Measurements from ENCODE around the gene MGRN1. TPM values are rescaled to one million over a fixed set of nuclear protein-coding genes. Genes with fewer than 3 reads are reported as not detected.

The MGRN1 gene
- total and polyA plus RNA-seq, 2 experiments from 2014 or later, result 14.0 to 26.4 TPM

- no peak overlapping the region for H3K4me2 ChIP-seq (ENCODE audit: unreplicated experiment)
- no peak for TF ChIP-seq EZH2 (IDR thresholded peaks at IDR 0.05; ENCODE audit: insufficient read depth, poor library complexity, severe bottlenecking)
- no peak for TF ChIP-seq EZH2phosphoT487 (IDR thresholded peaks at IDR 0.05; ENCODE audit: insufficient read depth, low read depth)
- no peaks in the 10 kb centered on the region for H3K27me3 ChIP-seq (replicated peaks; ENCODE audit: insufficient read depth)
- DNase-seq, result peak; percentile 16
- H4K20me1 ChIP-seq (ENCODE audit: insufficient read depth), result no peaks in the 10 kb centered on the region
- no peak overlapping the region for H3K4me3 ChIP-seq
- H3K4me1 ChIP-seq (ENCODE audit: insufficient read depth), result no peaks in the 10 kb centered on the region
- H3K36me3 ChIP-seq (ENCODE audit: low read depth), result peaks cover 3% of the 10 kb centered on the region; the same call in 1 of the 2 replicates
- WGBS, 2 experiments (ENCODE audit: low coverage in 1 of 2, low lambda C conversion rate in 2 of 2, missing lambda C conversion rate in 2 of 2), result 91 to 93% methylated on average over 34 to 47 of the region's 47 CpGs
- no peaks in the 10 kb centered on the region for H3K9me2 ChIP-seq (ENCODE audit: insufficient read depth)
- H3F3A ChIP-seq (ENCODE audit: insufficient read depth), result no peaks in the 10 kb centered on the region
- H3K79me2 ChIP-seq (ENCODE audit: insufficient read depth), result no peaks in the 10 kb centered on the region
- no peaks in the 10 kb centered on the region for H3K9me3 ChIP-seq (ENCODE audit: low read depth)
- in situ Hi-C loops (cut with MboI), result no loop called here
- H2AFZ ChIP-seq, result no peak overlapping the region
- no peak overlapping the region for H3K9ac ChIP-seq
- no peak overlapping the region for H3K27ac ChIP-seq
These were observed 55.4 kb downstream of the MGRN1 start for GRCh38 chr16:4679850-4680636.

GRCh38 chr16:4680673-4681470, 56.2 kb downstream of the MGRN1 start:
- Histone ChIP-seq H3K79me2 (ENCODE audit: insufficient read depth) (no peaks in the 10 kb centered on the region), H4K20me1 (ENCODE audit: insufficient read depth) (no peaks in the 10 kb centered on the region), H3K4me3 (no peak overlapping the region), H2AFZ (no peak overlapping the region), H3K27ac (no peak overlapping the region), H3K27me3 (replicated peaks; ENCODE audit: insufficient read depth) (no peaks in the 10 kb centered on the region), H3K9me2 (ENCODE audit: insufficient read depth) (no peaks in the 10 kb centered on the region), H3K4me1 (ENCODE audit: insufficient read depth) (no peaks in the 10 kb centered on the region), H3F3A (ENCODE audit: insufficient read depth) (no peaks in the 10 kb centered on the region), H3K9me3 (ENCODE audit: low read depth) (no peaks in the 10 kb centered on the region), H3K9ac (no peak overlapping the region), H3K4me2 (ENCODE audit: unreplicated experiment) (no peak overlapping the region), H3K36me3 (ENCODE audit: low read depth) (no peaks in the 10 kb centered on the region; the same call in 1 of the 2 replicates)
- in situ Hi-C loops (cut with MboI), result no loop called here
- no peak for DNase-seq
- 88 to 89% methylated on average over 22 to 26 of the region's 26 CpGs for WGBS, 2 experiments (ENCODE audit: low coverage in 1 of 2, low lambda C conversion rate in 2 of 2, missing lambda C conversion rate in 2 of 2)
- no peak for TF ChIP-seq EZH2phosphoT487 (IDR thresholded peaks at IDR 0.05; ENCODE audit: insufficient read depth, low read depth)
- TF ChIP-seq EZH2 (IDR thresholded peaks at IDR 0.05; ENCODE audit: insufficient read depth, poor library complexity, severe bottlenecking), result no peak

- H3K36me3 ChIP-seq (ENCODE audit: low read depth), result no peaks in the 10 kb centered on the region; the same call in 1 of the 2 replicates
- in situ Hi-C loops (cut with MboI), result no loop called here
These were observed 57.0 kb downstream of the MGRN1 start for GRCh38 chr16:4681471-4682083.

GRCh38 chr16:4682084-4682591, 57.5 kb downstream of the MGRN1 start:
- Histone ChIP-seq H3K9me3 (ENCODE audit: low read depth) (no peaks in the 10 kb centered on the region), H3K4me2 (ENCODE audit: unreplicated experiment) (no peak overlapping the region), H3K9me2 (ENCODE audit: insufficient read depth) (no peaks in the 10 kb centered on the region), H3K36me3 (ENCODE audit: low read depth) (no peaks in the 10 kb centered on the region; the same call in 1 of the 2 replicates), H3K4me3 (no peak overlapping the region), H3K27me3 (replicated peaks; ENCODE audit: insufficient read depth) (no peaks in the 10 kb centered on the region), H3K4me1 (ENCODE audit: insufficient read depth) (no peaks in the 10 kb centered on the region), H4K20me1 (ENCODE audit: insufficient read depth) (no peaks in the 10 kb centered on the region), H3F3A (ENCODE audit: insufficient read depth) (no peaks in the 10 kb centered on the region), H3K27ac (no peak overlapping the region), H3K79me2 (ENCODE audit: insufficient read depth) (no peaks in the 10 kb centered on the region), H3K9ac (no peak overlapping the region), H2AFZ (no peak overlapping the region)
- no peak for DNase-seq
- TF ChIP-seq EZH2 (IDR thresholded peaks at IDR 0.05; ENCODE audit: insufficient read depth, poor library complexity, severe bottlenecking) (no peak), EZH2phosphoT487 (IDR thresholded peaks at IDR 0.05; ENCODE audit: insufficient read depth, low read depth) (no peak)
- WGBS, 2 experiments (ENCODE audit: low coverage in 1 of 2, low lambda C conversion rate in 2 of 2, missing lambda C conversion rate in 2 of 2), result 85 to 88% methylated on average over 23 to 26 of the region's 26 CpGs
- in situ Hi-C loops (cut with MboI), result no loop called here

More at GRCh38 chr16:4681471-4682083, 57.0 kb downstream of the MGRN1 start:
- no peaks in the 10 kb centered on the region for H3K9me2 ChIP-seq (ENCODE audit: insufficient read depth)
- H2AFZ ChIP-seq, result no peak overlapping the region
- 94 to 95% methylated on average over 39 of the region's 39 CpGs for WGBS, 2 experiments (ENCODE audit: low coverage in 1 of 2, low lambda C conversion rate in 2 of 2, missing lambda C conversion rate in 2 of 2)
- H4K20me1 ChIP-seq (ENCODE audit: insufficient read depth), result no peaks in the 10 kb centered on the region
- H3K4me1 ChIP-seq (ENCODE audit: insufficient read depth), result no peaks in the 10 kb centered on the region
- H3K9ac ChIP-seq, result no peak overlapping the region
- no peaks in the 10 kb centered on the region for H3K79me2 ChIP-seq (ENCODE audit: insufficient read depth)
- H3K27ac ChIP-seq, result no peak overlapping the region
- no peak for DNase-seq
- TF ChIP-seq EZH2phosphoT487 (IDR thresholded peaks at IDR 0.05; ENCODE audit: insufficient read depth, low read depth), result no peak
- no peaks in the 10 kb centered on the region for H3F3A ChIP-seq (ENCODE audit: insufficient read depth)
- no peak overlapping the region for H3K4me2 ChIP-seq (ENCODE audit: unreplicated experiment)
- H3K4me3 ChIP-seq, result no peak overlapping the region
- no peaks in the 10 kb centered on the region for H3K9me3 ChIP-seq (ENCODE audit: low read depth)
- H3K27me3 ChIP-seq (replicated peaks; ENCODE audit: insufficient read depth), result no peaks in the 10 kb centered on the region

All from GM23248 (cell line).